Epithelial cell of esophagus (primary cell): Measurements from ENCODE around the gene HERC2.
A peak's percentile ranks its signal among the peaks of the same experiment; 100 is the strongest.

ENCODE experiments used
- DNase-seq: peaks from one replicate; pipeline ENCODE4 v3.0.0; 2010; ENCODE audit warnings: low read depth
- H3K4me3 ChIP-seq: 2 replicates; pipeline ENCODE4 v1.5.1; 2011; ENCODE audit warnings: mild to moderate bottlenecking, low read length, control low read depth
- CTCF ChIP-seq: IDR thresholded peaks from 2 replicates; pipeline ENCODE4 v1.5.1; 2011; ENCODE audit warnings: low read depth, mild to moderate bottlenecking, low read length, control low read depth, inconsistent platforms; ENCODE audit not compliant: insufficient read depth; ENCODE audit errors: missing control alignments

Gene HERC2

DNA sequence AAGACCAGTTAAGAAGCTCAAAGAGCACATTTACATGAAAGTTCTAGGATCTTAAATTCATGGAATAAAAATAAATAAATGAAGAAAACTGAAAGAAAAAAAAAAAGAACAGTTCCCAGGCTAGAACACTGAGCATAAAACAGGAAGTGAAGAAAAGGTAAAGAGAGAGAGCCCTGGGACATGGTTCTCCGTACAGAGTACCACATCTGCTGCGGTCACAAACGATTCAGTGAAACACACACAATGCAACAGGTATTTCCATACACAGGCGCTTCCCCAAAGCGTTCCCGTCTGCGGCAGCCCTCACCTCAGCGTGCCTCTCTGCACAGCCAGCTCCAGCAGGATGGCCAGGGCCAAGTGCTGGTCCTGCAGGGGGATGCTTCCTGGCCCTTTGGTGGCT is 49.4 kb downstream of the HERC2 start:
- DNase-seq, result no peak
- no peak for TF ChIP-seq CTCF
- H3K4me3 ChIP-seq, result no peak overlapping the region

DNA sequence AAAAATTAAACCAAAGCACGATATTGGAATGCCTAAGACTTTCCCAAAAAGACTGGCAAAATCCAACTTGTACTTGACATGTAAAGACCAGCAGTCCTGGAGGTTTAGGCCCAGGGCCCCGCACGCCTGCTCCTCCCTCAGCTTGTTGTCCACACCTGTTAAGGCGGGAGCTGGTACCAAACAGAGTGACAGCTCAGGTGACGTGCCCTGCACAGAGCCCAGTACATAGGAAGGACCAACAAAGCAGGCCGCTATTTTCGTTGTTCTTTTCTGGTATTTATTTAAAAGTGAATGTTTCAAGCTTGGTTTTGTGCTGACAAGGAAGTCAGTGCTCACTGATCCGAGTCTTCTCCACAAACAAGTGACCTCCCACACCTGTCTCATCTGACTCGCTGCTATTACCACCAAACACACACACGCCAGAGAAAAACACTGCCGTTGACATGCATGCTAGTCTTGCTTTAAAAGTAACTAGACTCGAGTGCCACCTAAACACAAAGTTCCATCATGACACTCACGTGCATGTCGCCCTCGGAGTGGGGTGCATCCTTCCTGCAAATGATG is 50.2 kb downstream of the HERC2 start:
- TF ChIP-seq CTCF, result no peak
- no peak overlapping the region for H3K4me3 ChIP-seq
- no peak for DNase-seq

- TF ChIP-seq CTCF, result no peak
- no peak overlapping the region for H3K4me3 ChIP-seq
- DNase-seq, result peak; percentile 75
Observed at GRCh38 chr15:28269097-28269496, 52.9 kb downstream of the HERC2 start.

DNA sequence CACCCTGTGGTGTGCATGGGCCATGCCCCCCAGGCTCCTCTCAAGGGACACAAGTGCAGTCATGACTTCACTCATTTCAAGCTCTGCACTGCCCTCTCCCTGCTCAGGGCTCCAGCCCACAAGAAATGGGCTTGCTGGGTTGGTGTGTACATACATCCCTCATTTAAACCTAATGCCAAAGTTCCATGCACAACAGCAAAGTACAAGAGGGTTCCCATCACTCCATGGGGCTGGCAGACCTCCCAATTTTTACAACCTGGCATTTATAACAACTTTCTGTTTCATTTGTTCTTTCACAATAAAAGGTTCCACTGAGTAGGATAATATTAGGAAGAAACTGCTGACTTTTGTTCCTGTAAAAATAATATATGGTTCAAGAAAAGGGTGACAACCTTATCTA is 54.3 kb downstream of the HERC2 start:
- no peak overlapping the region for H3K4me3 ChIP-seq
- TF ChIP-seq CTCF, result no peak
- no peak for DNase-seq

GRCh38 chr15:28265334-28266019 is 56.5 kb downstream of the HERC2 start:
- no peak overlapping the region for H3K4me3 ChIP-seq
- DNase-seq, result no peak
- TF ChIP-seq CTCF, result no peak

DNA sequence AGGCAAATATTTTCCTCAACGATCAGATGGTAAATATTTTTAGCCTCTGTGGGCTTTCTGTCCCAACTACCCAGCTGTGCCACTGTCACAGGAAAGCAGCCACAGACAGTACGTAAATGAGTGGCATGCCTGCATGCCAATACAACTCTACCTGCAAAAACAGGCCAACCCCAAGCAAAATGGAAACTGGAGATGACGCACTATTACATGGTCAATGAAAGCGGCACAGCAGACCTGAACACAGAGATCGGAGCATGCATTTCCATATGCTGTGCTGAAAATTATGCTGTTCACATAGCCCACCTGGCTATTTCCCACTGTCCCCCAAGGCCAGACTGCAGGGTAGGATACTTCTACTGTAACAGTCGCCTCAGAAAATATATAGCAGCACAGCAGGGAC is 57.8 kb downstream of the HERC2 start:
- DNase-seq, result no peak
- TF ChIP-seq CTCF, result no peak
- H3K4me3 ChIP-seq, result no peak overlapping the region

- no peak for DNase-seq
- no peak for TF ChIP-seq CTCF
- H3K4me3 ChIP-seq, result no peak overlapping the region
Observed at GRCh38 chr15:28262438-28262837, 59.5 kb downstream of the HERC2 start.
